GM12878 (cell line): ENCODE results near the gene USP5. TPM values are rescaled to one million over a fixed set of nuclear protein-coding genes. Genes with fewer than 3 reads are reported as not detected.

Experiments
- ATAC-seq: fragments of 200-7000 bp; cut with Tn5 transposase; 3 replicates; pipeline ENCODE4 v1.9.1; 2020; ENCODE audit warnings: mild to moderate bottlenecking, moderate library complexity
- BruUV-seq: library from RNA; stranded (reverse); fragments of 400-500 nt; replicated peaks from 2 replicates; lab custom pipeline; 2021; lab: Mats Ljungman, UMichigan
- CTCF ChIA-PET: fragments of 300-600 bp; sonication (Branson Sonifier 250); formaldehyde crosslinking; extraction: SDS; loops from one replicate; lab custom pipeline; 2021; ENCODE audit warnings: inconsistent platforms; lab: Yijun Ruan, JAX
- POLR2A ChIA-PET: fragments of 350-600 bp; formaldehyde crosslinking; extraction: SDS; loops from one replicate; lab custom pipeline; 2021; ENCODE audit warnings: inconsistent platforms; lab: Charles Lee
- RAD21 ChIA-PET: fragments of 300-600 bp; sonication (Branson Sonifier 250); formaldehyde crosslinking; loops from one replicate; lab custom pipeline; 2023; ENCODE audit warnings: antibody characterized with exemption; ENCODE audit not compliant: unreplicated experiment; lab: Charles Lee
- SMC1A ChIA-PET: fragments of 300-600 bp; sonication (Branson Sonifier 250); formaldehyde crosslinking; loops from one replicate; lab custom pipeline; 2023; ENCODE audit not compliant: unreplicated experiment, uncharacterized antibody; lab: Charles Lee
- DNase-seq: peaks from one replicate; pipeline ENCODE4 v3.0.0-alpha.2; 2011; ENCODE audit warnings: low read depth, low spot score
- FAIRE-seq: peaks from 3 replicates; lab custom pipeline; 2011; peaks lifted over from hg19 to GRCh38; lab: Jason Lieb, UNC
- H2AFZ ChIP-seq: 2 replicates; pipeline ENCODE4 v1.6.0; 2011; ENCODE audit warnings: low read depth, low read length, control low read depth; ENCODE audit not compliant: control insufficient read depth
- H3K27ac ChIP-seq: 2 replicates; pipeline ENCODE4 v1.5.1; 2011; ENCODE audit warnings: control low read depth; ENCODE audit not compliant: control insufficient read depth, insufficient read depth
- H3K27me3 ChIP-seq, 2 experiments: replicated peaks in 1 of 2; 2 replicates each; pipeline versions ENCODE4 v1.6.0 to v1.6.1; 2011; ENCODE audit warnings: low read length in 1 of 2; ENCODE audit not compliant: control insufficient read depth in 2 of 2, insufficient read depth in 2 of 2
- H3K36me3 ChIP-seq, 2 experiments: 2 replicates each; pipeline ENCODE4 v1.5.1; 2011; ENCODE audit warnings: low read length in 1 of 2; ENCODE audit not compliant: control insufficient read depth in 2 of 2, insufficient read depth in 2 of 2
- H3K4me1 ChIP-seq: 2 replicates; pipeline ENCODE4 v1.6.1; 2011; ENCODE audit warnings: mild to moderate bottlenecking, low read length, moderate library complexity, mixed read lengths; ENCODE audit not compliant: control insufficient read depth, insufficient read depth
- H3K4me2 ChIP-seq: 2 replicates; pipeline ENCODE4 v1.6.0; 2011; ENCODE audit warnings: control low read depth; ENCODE audit not compliant: control insufficient read depth, insufficient read depth
- H3K4me3 ChIP-seq: fragments of 200-600 bp; sonication (generic); 2 replicates; pipeline ENCODE4 v1.5.1; 2016
- H3K79me2 ChIP-seq: 2 replicates; pipeline ENCODE4 v1.6.0; 2011; ENCODE audit warnings: low read length; ENCODE audit not compliant: control insufficient read depth, insufficient read depth
- H3K9ac ChIP-seq: 2 replicates; pipeline ENCODE4 v1.8.0; 2011; ENCODE audit warnings: low read length, control low read depth, mixed read lengths; ENCODE audit not compliant: control insufficient read depth, insufficient read depth
- H3K9me3 ChIP-seq: replicated peaks from 3 replicates; pipeline ENCODE4 v1.5.1; 2011; ENCODE audit warnings: mild to moderate bottlenecking, low read length; ENCODE audit not compliant: control insufficient read depth, insufficient read depth
- H4K20me1 ChIP-seq: 2 replicates; pipeline ENCODE4 v1.6.0; 2011; ENCODE audit not compliant: control insufficient read depth, insufficient read depth
- BHLHE40 ChIP-seq, 2 experiments: fragments of 450-650 bp in 1 of 2; IDR thresholded peaks; 2 replicates each; pipeline ENCODE4 v1.6.1; 2011 to 2017; ENCODE audit warnings: low read depth in 2 of 2, borderline replicate concordance in 1 of 2, improper control_type of control experiment in 1 of 2, low read length in 1 of 2, mild to moderate bottlenecking in 1 of 2
- EGR1 ChIP-seq, 2 experiments: IDR thresholded peaks; 1 replicate in 1 of 2; 2 replicates in 1 of 2; pipeline ENCODE4 v1.6.1; 2011 to 2012; ENCODE audit warnings: low read depth in 2 of 2, low read length in 2 of 2, borderline replicate concordance in 1 of 2, mild to moderate bottlenecking in 1 of 2, moderate library complexity in 1 of 2
- HDAC6 ChIP-seq: fragments of 200-600 bp; sonication (generic); IDR thresholded peaks from one replicate; pipeline ENCODE4 v1.8.0; 2017; ENCODE audit warnings: antibody characterized with exemption; ENCODE audit not compliant: unreplicated experiment
- KLF5 ChIP-seq: fragments of 450-650 bp; IDR thresholded peaks from 2 replicates; pipeline ENCODE4 v1.6.1; 2014; ENCODE audit warnings: mild to moderate bottlenecking; ENCODE audit not compliant: partially characterized antibody
- MEF2B ChIP-seq: fragments of 450-650 bp; IDR thresholded peaks from 2 replicates; pipeline ENCODE4 v1.6.1; 2018; ENCODE audit warnings: mild to moderate bottlenecking, moderate library complexity; ENCODE audit not compliant: partially characterized antibody, poor library complexity, severe bottlenecking
- MTA3 ChIP-seq: IDR thresholded peaks from 2 replicates; pipeline ENCODE4 v1.6.1; 2012; ENCODE audit warnings: low read length, inconsistent platforms, borderline replicate concordance
- POLR2AphosphoS2 ChIP-seq: IDR thresholded peaks from 2 replicates; pipeline ENCODE4 v1.6.1; 2011; ENCODE audit warnings: low read depth, mild to moderate bottlenecking, low read length, improper control_type of control experiment, moderate library complexity
- SIX5 ChIP-seq: IDR thresholded peaks from 2 replicates; pipeline ENCODE4 v1.6.1; 2011; ENCODE audit warnings: mild to moderate bottlenecking, low read depth, low read length, moderate library complexity; ENCODE audit not compliant: severe bottlenecking
- WGBS: methylation state at CpG from one replicate; pipeline ENCODE4 v1.1.6; 2016; ENCODE audit warnings: low lambda C conversion rate; ENCODE audit not compliant: insufficient replicate concordance, insufficient coverage; ENCODE audit errors: missing lambda C conversion rate; 5-methylcytosine and 5-hydroxymethylcytosine counted together
- in situ Hi-C: fragments of 300-500 bp; cut with MboI; formaldehyde crosslinking; loops from 9 replicates; pipeline ENCODE4 v1.14.3; 2018; ENCODE audit warnings: mixed read lengths
- intact Hi-C: fragments of 100-400 bp; cut with micrococcal nuclease; formaldehyde crosslinking; loops from one replicate; pipeline ENCODE4 v1.14.2; 2022; ENCODE audit not compliant: unreplicated experiment
- polyA plus RNA-seq, 11 experiments: library from polyadenylated mRNA; depleted of rRNA in 4 of 11; unstranded in 6 of 11; stranded (reverse) in 5 of 11; fragments of >200 nt; fragmentation: Nextera tagmentation in 4 of 11; fragmentation: Illumina TruSeq in 1 of 11; extraction: Ambion mirVana in 4 of 11; extraction: Trizol in 1 of 11; gene quantifications; 1 replicate in 1 of 11; 2 replicates in 10 of 11; pipeline versions ENCODE4 v1.2.1 to v1.2.3, GENCODE V29; 2011 to 2016; ENCODE audit warnings: inconsistent platforms in 2 of 11, missing spikeins in 2 of 11, low read depth in 1 of 11
- total RNA-seq, 4 experiments: library from RNA; depleted of rRNA in 3 of 4; stranded (reverse); fragments of >200 nt in 3 of 4; fragmentation: Illumina TruSeq in 1 of 4; extraction: Trizol in 1 of 4; gene quantifications; 2 replicates each; pipeline versions ENCODE4 v1.2.1 to v1.2.3, GENCODE V29; 2013 to 2021
- TF ChIP-seq, protein P1 (sequence below): IDR thresholded peaks from 2 replicates; pipeline ENCODE4 v1.6.1; 2011; ENCODE audit warnings: low read depth, mild to moderate bottlenecking, low read length, moderate library complexity, borderline replicate concordance; ENCODE audit errors: extremely low read depth
- TF ChIP-seq, protein P2 (sequence below): IDR thresholded peaks from 2 replicates; pipeline ENCODE4 v1.6.1; 2012; ENCODE audit warnings: low read depth, low read length, improper control_type of control experiment
- TF ChIP-seq, protein P3 (sequence below): fragments of 450-650 bp; IDR thresholded peaks from 2 replicates; pipeline ENCODE4 v1.6.1; 2017; ENCODE audit warnings: antibody characterized with exemption, mild to moderate bottlenecking, moderate library complexity
- TF ChIP-seq, protein P4 (sequence below): IDR thresholded peaks from 2 replicates; pipeline ENCODE4 v1.6.1; 2011; ENCODE audit warnings: low read depth, low read length, improper control_type of control experiment, borderline replicate concordance

USP5 gene
- total and polyA plus RNA-seq, 10 of the 15 experiments (the other 5 are each of a cell fraction or from before 2014, with no cell fraction given) = 2.5 to 124 (median 74.6) TPM

DNA sequence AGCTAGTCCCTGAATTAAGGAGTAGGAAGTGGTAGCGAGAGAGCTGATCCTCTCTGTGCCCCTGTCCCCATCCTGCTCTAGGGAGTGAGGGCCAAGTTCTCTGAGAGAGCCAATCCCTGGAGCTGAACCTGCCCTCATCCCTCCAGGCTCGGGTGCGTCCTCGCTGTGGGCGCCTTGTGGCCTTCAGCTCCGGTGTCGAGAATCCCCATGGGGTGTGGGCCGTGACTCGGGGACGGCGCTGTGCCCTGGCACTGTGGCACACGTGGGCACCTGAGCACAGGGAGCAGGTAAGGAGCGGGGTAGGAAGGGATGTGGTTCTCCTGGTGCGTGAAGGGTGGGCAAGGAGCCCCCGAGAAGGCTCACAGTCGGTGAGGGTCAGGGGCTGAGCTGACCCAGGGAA is 13.1 kb upstream of the USP5 start:
- H3K27me3 ChIP-seq = no peaks in the 10 kb centered on the region
- TF ChIP-seq BHLHE40 (IDR thresholded peaks at IDR 0.05; ENCODE audit: borderline replicate concordance in 1 of 2, low read depth in 2 of 2, low read length in 1 of 2) (no peak), HDAC6 (no peak), SIX5 (no peak), KLF5 (no peak), MEF2B (no peak), EGR1 (IDR thresholded peaks at IDR 0.05; ENCODE audit: borderline replicate concordance in 1 of 2, low read depth in 2 of 2, low read length in 2 of 2) (no peak), MTA3 (no peak), POLR2AphosphoS2 (no peak)
- TF ChIP-seq, protein P1, sequence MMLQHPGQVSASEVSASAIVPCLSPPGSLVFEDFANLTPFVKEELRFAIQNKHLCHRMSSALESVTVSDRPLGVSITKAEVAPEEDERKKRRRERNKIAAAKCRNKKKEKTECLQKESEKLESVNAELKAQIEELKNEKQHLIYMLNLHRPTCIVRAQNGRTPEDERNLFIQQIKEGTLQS = no peak
- TF ChIP-seq, protein P2, sequence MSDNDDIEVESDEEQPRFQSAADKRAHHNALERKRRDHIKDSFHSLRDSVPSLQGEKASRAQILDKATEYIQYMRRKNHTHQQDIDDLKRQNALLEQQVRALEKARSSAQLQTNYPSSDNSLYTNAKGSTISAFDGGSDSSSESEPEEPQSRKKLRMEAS = no peak
- TF ChIP-seq, protein P3, sequence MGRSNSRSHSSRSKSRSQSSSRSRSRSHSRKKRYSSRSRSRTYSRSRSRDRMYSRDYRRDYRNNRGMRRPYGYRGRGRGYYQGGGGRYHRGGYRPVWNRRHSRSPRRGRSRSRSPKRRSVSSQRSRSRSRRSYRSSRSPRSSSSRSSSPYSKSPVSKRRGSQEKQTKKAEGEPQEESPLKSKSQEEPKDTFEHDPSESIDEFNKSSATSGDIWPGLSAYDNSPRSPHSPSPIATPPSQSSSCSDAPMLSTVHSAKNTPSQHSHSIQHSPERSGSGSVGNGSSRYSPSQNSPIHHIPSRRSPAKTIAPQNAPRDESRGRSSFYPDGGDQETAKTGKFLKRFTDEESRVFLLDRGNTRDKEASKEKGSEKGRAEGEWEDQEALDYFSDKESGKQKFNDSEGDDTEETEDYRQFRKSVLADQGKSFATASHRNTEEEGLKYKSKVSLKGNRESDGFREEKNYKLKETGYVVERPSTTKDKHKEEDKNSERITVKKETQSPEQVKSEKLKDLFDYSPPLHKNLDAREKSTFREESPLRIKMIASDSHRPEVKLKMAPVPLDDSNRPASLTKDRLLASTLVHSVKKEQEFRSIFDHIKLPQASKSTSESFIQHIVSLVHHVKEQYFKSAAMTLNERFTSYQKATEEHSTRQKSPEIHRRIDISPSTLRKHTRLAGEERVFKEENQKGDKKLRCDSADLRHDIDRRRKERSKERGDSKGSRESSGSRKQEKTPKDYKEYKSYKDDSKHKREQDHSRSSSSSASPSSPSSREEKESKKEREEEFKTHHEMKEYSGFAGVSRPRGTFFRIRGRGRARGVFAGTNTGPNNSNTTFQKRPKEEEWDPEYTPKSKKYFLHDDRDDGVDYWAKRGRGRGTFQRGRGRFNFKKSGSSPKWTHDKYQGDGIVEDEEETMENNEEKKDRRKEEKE = no peak
- TF ChIP-seq, protein P4, sequence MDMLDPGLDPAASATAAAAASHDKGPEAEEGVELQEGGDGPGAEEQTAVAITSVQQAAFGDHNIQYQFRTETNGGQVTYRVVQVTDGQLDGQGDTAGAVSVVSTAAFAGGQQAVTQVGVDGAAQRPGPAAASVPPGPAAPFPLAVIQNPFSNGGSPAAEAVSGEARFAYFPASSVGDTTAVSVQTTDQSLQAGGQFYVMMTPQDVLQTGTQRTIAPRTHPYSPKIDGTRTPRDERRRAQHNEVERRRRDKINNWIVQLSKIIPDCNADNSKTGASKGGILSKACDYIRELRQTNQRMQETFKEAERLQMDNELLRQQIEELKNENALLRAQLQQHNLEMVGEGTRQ = no peak
- no peaks in the 10 kb centered on the region for H3K36me3 ChIP-seq
- SMC1A ChIA-PET = interaction anchor here (0.9 to 5.1 kb wide), 2 partner anchors 12 to 22 kb away, joined by 3 to 22 read pairs; partner anchors contain the start of genes CDCA3 and USP5
- intact Hi-C loops = no loop called here
- no peak overlapping the region for H3K9ac ChIP-seq
- in situ Hi-C loops = no loop called here
- POLR2A ChIA-PET = interaction anchor here (1.4 kb wide), 1 partner anchor 34 kb away, joined by 3 read pairs; the partner anchor contains the start of gene SPSB2
- no peak overlapping the region for H3K27ac ChIP-seq
- CTCF ChIA-PET = interaction anchor here (0.6 to 1.8 kb wide), 4 partner anchors 8 to 286 kb away, joined by 3 to 6 read pairs (median 4); partner anchors contain the start of gene SPSB2
- ATAC-seq (no peak), DNase-seq (no peak), FAIRE-seq (no peak)
- H3K79me2 ChIP-seq = no peaks in the 10 kb centered on the region
- H3K4me2 ChIP-seq = no peak overlapping the region
- RAD21 ChIA-PET = interaction anchor here (2.0 to 2.3 kb wide), 2 partner anchors 12 to 85 kb away, joined by 8 to 12 read pairs; partner anchors contain the start of genes CDCA3 and MLF2
- H3K4me1 ChIP-seq = peaks cover 10% of the 10 kb centered on the region
- H2AFZ ChIP-seq = no peak overlapping the region
- WGBS = 78% methylated on average over 16 of the region's 16 CpGs
- H3K9me3 ChIP-seq = no peaks in the 10 kb centered on the region
- no peaks in the 10 kb centered on the region for H4K20me1 ChIP-seq
- BruUV-seq = no TSS peak
- H3K4me3 ChIP-seq = no peak overlapping the region
